Natural killer cell (primary cell): ENCODE results near the gene KYNU. TPM values are rescaled to one million over a fixed set of nuclear protein-coding genes. Genes with fewer than 3 reads are reported as not detected.
A peak's percentile ranks its signal among the peaks of the same experiment; 100 is the strongest.

Experiments
- ATAC-seq, 3 donors: fragments of 150-1000 bp in 2 of 3; fragments of 200-7000 bp in 1 of 3; cut with Tn5 transposase; 1 replicate in 1 of 3; 2 replicates in 2 of 3; pipeline ENCODE4 v1.10.0; 2021; ENCODE audit warnings: mild to moderate bottlenecking in 2 of 3, moderate library complexity in 2 of 3
- DNase-seq, 2 donors: peaks; one replicate each; pipeline versions ENCODE4 v3.0.0 to v3.0.0-alpha.2; 2013 to 2021; ENCODE audit warnings: mixed read lengths in 1 of 2
- H3K27ac ChIP-seq: one replicate; pipeline ENCODE4 v1.5.1; 2013; ENCODE audit warnings: mild to moderate bottlenecking, low read length
- H3K27me3 ChIP-seq: one replicate; pipeline ENCODE4 v1.6.1; 2013; ENCODE audit warnings: low read length; ENCODE audit not compliant: control insufficient read depth, insufficient read depth
- H3K36me3 ChIP-seq: one replicate; pipeline ENCODE4 v1.6.1; 2013; ENCODE audit warnings: low read length; ENCODE audit not compliant: control insufficient read depth, insufficient read depth
- H3K4me1 ChIP-seq: one replicate; pipeline ENCODE4 v1.6.1; 2013; ENCODE audit warnings: low read length; ENCODE audit not compliant: control insufficient read depth, insufficient read depth
- H3K4me3 ChIP-seq: one replicate; pipeline ENCODE4 v1.5.1; 2013; ENCODE audit warnings: low read length
- H3K9me3 ChIP-seq: one replicate; pipeline ENCODE4 v1.6.1; 2013; ENCODE audit warnings: low read length; ENCODE audit not compliant: control insufficient read depth, insufficient read depth
- H3K27ac Mint-ChIP-seq, 2 donors: one replicate each; pipeline ENCODE4 v1.8.0; 2022; ENCODE audit warnings: mild to moderate bottlenecking in 2 of 2, mixed read lengths in 2 of 2, moderate library complexity in 1 of 2
- H3K27me3 Mint-ChIP-seq, 2 donors: one replicate each; pipeline ENCODE4 v1.8.0; 2022; ENCODE audit warnings: low read depth in 2 of 2, mixed read lengths in 2 of 2
- H3K36me3 Mint-ChIP-seq: one replicate; pipeline ENCODE4 v1.8.0; 2022; ENCODE audit warnings: mixed read lengths
- H3K4me1 Mint-ChIP-seq, 2 donors: one replicate each; pipeline ENCODE4 v1.8.0; 2022; ENCODE audit warnings: mixed read lengths in 2 of 2
- H3K4me3 Mint-ChIP-seq: one replicate; pipeline ENCODE4 v1.8.0; 2022; ENCODE audit warnings: mild to moderate bottlenecking, moderate library complexity, mixed read lengths
- H3K9me3 Mint-ChIP-seq, 2 donors: one replicate each; pipeline ENCODE4 v1.8.0; 2022; ENCODE audit warnings: mixed read lengths in 2 of 2
- WGBS: methylation state at CpG from one replicate; pipeline ENCODE4 v1.1.7; 2013; ENCODE audit warnings: missing lambda C conversion rate; ENCODE audit not compliant: insufficient coverage; 5-methylcytosine and 5-hydroxymethylcytosine counted together
- intact Hi-C: fragments of 100-400 bp; cut with micrococcal nuclease; formaldehyde crosslinking; loops from one replicate; pipeline ENCODE4 v1.14.2; 2022
- total RNA-seq, 4 donors: library from RNA; stranded (reverse); fragments of 120-200 nt in 1 of 4; gene quantifications; one replicate each; pipeline versions ENCODE4 v1.2.3 to v1.2.4, GENCODE V29; 2013 to 2022
- TF ChIP-seq, protein P1 (sequence below): fragments of 200-600 bp; IDR thresholded peaks from one replicate; pipeline ENCODE4 v1.8.0; 2022; ENCODE audit warnings: antibody characterized with exemption

Gene KYNU
- total RNA-seq, 3 donors from 2014 or later (not counting 1 experiment from before 2014, with no cell fraction given), result 0.82 to 3.6 (median 3.3) TPM

- WGBS, result 90% methylated on average over 1 of the region's 1 CpG
- H3K4me1 Mint-ChIP-seq, result no peaks in the 10 kb centered on the region
- Histone ChIP-seq H3K27me3 (no peaks in the 10 kb centered on the region), H3K9me3 (no peaks in the 10 kb centered on the region), H3K36me3 (no peaks in the 10 kb centered on the region), H3K4me1 (no peaks in the 10 kb centered on the region), H3K27ac (no peak overlapping the region), H3K4me3 (no peak overlapping the region)
- ATAC-seq, result no peak
- no peaks in the 10 kb centered on the region for H3K36me3 Mint-ChIP-seq
- no peaks in the 10 kb centered on the region for H3K9me3 Mint-ChIP-seq
- intact Hi-C loops, result no loop called here
- no peak for DNase-seq
- no peak overlapping the region for H3K4me3 Mint-ChIP-seq
- TF ChIP-seq, protein P1, sequence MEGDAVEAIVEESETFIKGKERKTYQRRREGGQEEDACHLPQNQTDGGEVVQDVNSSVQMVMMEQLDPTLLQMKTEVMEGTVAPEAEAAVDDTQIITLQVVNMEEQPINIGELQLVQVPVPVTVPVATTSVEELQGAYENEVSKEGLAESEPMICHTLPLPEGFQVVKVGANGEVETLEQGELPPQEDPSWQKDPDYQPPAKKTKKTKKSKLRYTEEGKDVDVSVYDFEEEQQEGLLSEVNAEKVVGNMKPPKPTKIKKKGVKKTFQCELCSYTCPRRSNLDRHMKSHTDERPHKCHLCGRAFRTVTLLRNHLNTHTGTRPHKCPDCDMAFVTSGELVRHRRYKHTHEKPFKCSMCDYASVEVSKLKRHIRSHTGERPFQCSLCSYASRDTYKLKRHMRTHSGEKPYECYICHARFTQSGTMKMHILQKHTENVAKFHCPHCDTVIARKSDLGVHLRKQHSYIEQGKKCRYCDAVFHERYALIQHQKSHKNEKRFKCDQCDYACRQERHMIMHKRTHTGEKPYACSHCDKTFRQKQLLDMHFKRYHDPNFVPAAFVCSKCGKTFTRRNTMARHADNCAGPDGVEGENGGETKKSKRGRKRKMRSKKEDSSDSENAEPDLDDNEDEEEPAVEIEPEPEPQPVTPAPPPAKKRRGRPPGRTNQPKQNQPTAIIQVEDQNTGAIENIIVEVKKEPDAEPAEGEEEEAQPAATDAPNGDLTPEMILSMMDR, result no peak
- no peak overlapping the region for H3K27ac Mint-ChIP-seq
- peaks cover 0 to 1% of the 10 kb centered on the region in 2 donors for H3K27me3 Mint-ChIP-seq
Measured at GRCh38 chr2:143081616-143082015, 204.2 kb downstream of the KYNU start.

DNA sequence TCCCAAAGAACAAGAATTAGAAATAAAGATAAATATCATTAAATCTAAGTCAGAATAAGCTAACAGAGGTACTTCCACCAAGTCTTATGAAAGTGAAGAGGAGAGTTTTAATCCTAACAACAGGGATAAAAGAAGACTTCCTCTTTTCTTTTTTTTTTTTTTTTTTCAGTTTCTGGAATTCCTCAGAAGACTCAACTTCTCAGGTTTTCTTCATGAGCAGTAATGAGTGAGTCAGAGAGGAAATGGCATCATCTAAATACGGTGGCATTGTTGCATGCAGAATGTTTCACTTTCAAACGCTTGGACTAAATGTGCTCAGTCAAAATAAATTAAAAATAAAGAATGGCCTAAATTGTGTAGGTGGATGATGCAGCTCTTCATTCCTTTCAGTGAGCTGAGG is 206.2 kb downstream of the KYNU start:
- Mint-ChIP-seq H3K4me3 (no peak overlapping the region), H3K36me3 (no peaks in the 10 kb centered on the region), H3K27ac (no peak overlapping the region), H3K9me3 (no peaks in the 10 kb centered on the region), H3K27me3 (no peaks in the 10 kb centered on the region), H3K4me1 (no peaks in the 10 kb centered on the region)
- H3K36me3 ChIP-seq, result no peaks in the 10 kb centered on the region
- peak in 2 of 3 donors; percentile 48 to 52 for ATAC-seq
- H3K27me3 ChIP-seq, result no peaks in the 10 kb centered on the region
- H3K9me3 ChIP-seq, result no peaks in the 10 kb centered on the region
- intact Hi-C loops, result no loop called here
- DNase-seq, result peak in 1 of 2 donors; percentile 37
- 24% methylated on average over 2 of the region's 2 CpGs for WGBS
- no peak overlapping the region for H3K27ac ChIP-seq
- H3K4me1 ChIP-seq, result no peaks in the 10 kb centered on the region
- TF ChIP-seq, protein P1, result no peak
- H3K4me3 ChIP-seq, result no peak overlapping the region

- H3K36me3 Mint-ChIP-seq, result no peaks in the 10 kb centered on the region
- DNase-seq (no peak), ATAC-seq (no peak)
- no peak overlapping the region for H3K27ac Mint-ChIP-seq
- intact Hi-C loops, result no loop called here
- Histone ChIP-seq H3K27ac (no peak overlapping the region), H3K4me1 (no peaks in the 10 kb centered on the region), H3K4me3 (no peak overlapping the region), H3K9me3 (no peaks in the 10 kb centered on the region), H3K27me3 (no peaks in the 10 kb centered on the region), H3K36me3 (no peaks in the 10 kb centered on the region)
- H3K9me3 Mint-ChIP-seq, result no peaks in the 10 kb centered on the region
- H3K4me1 Mint-ChIP-seq, result no peaks in the 10 kb centered on the region
- WGBS, result 90% methylated on average over 2 of the region's 2 CpGs
- TF ChIP-seq, protein P1, result no peak
- H3K27me3 Mint-ChIP-seq, result no peaks in the 10 kb centered on the region
- H3K4me3 Mint-ChIP-seq, result no peak overlapping the region
Measured at GRCh38 chr2:143084462-143084861, 207.0 kb downstream of the KYNU start.

GRCh38 chr2:143085125-143085784 is 207.8 kb downstream of the KYNU start:
- TF ChIP-seq, protein P1, result no peak
- 77% methylated on average over 1 of the region's 1 CpG for WGBS
- no peak overlapping the region for H3K27ac Mint-ChIP-seq

More at GRCh38 chr2:143085125-143085784, 207.8 kb downstream of the KYNU start:
- Histone ChIP-seq H3K27me3 (no peaks in the 10 kb centered on the region), H3K9me3 (no peaks in the 10 kb centered on the region), H3K4me3 (no peak overlapping the region), H3K36me3 (no peaks in the 10 kb centered on the region), H3K27ac (no peak overlapping the region), H3K4me1 (no peaks in the 10 kb centered on the region)
- DNase-seq (no peak), ATAC-seq (no peak)
- intact Hi-C loops, result no loop called here
- Mint-ChIP-seq H3K36me3 (no peaks in the 10 kb centered on the region), H3K4me3 (no peak overlapping the region), H3K9me3 (no peaks in the 10 kb centered on the region), H3K27me3 (no peaks in the 10 kb centered on the region), H3K4me1 (no peaks in the 10 kb centered on the region)
